ENCODE measurements around the gene SCGB3A2. TPM values are rescaled to one million over a fixed set of nuclear protein-coding genes. Genes with fewer than 3 reads are reported as not detected.

SCGB3A2 gene
- polyA plus RNA-seq, 1 experiment: not detected

GRCh38 chr5:147836439-147836838 is 42.1 kb upstream of the SCGB3A2 start:
- TF ChIP-seq CTCF (IDR thresholded peaks at IDR 0.05; ENCODE audit: insufficient read depth, low read depth, low read length): no peak
- DNase-seq (ENCODE audit: low read depth): no peak
- H3K4me3 ChIP-seq (ENCODE audit: low read depth, low read length): no peak overlapping the region
- no peaks in the 10 kb centered on the region for H3K36me3 ChIP-seq (ENCODE audit: control insufficient read depth, insufficient read depth, low read length)
- no peaks in the 10 kb centered on the region for H3K27me3 ChIP-seq (ENCODE audit: control insufficient read depth, insufficient read depth, low read length)
- ChIA-PET CTCF (interaction anchor here (1.8 kb wide), 1 partner anchor 14 kb away, joined by 6 read pairs; no protein-coding TSS in a partner anchor), POLR2A (no interaction called here)

- CTCF ChIA-PET: interaction anchor here (4.1 kb wide), 1 partner anchor 14 kb away, joined by 22 read pairs; no protein-coding TSS in a partner anchor
- no peak for DNase-seq (ENCODE audit: low read depth)
- no peak overlapping the region for H3K4me3 ChIP-seq (ENCODE audit: low read depth, low read length)
- no peaks in the 10 kb centered on the region for H3K27me3 ChIP-seq (ENCODE audit: control insufficient read depth, insufficient read depth, low read length)
- H3K36me3 ChIP-seq (ENCODE audit: control insufficient read depth, insufficient read depth, low read length): no peaks in the 10 kb centered on the region
- POLR2A ChIA-PET: no interaction called here
- no peak for TF ChIP-seq CTCF (IDR thresholded peaks at IDR 0.05; ENCODE audit: insufficient read depth, low read depth, low read length)
These were observed 35.6 kb upstream of the SCGB3A2 start for GRCh38 chr5:147842869-147843268.

- CTCF ChIA-PET: interaction anchor here (1.0 to 4.1 kb wide), 2 partner anchors 12 to 217 kb away, joined by 4 to 22 read pairs; no protein-coding TSS in a partner anchor
- H3K36me3 ChIP-seq (ENCODE audit: control insufficient read depth, insufficient read depth, low read length): no peaks in the 10 kb centered on the region
- POLR2A ChIA-PET: no interaction called here
These were observed 33.7 kb upstream of the SCGB3A2 start for GRCh38 chr5:147844846-147845245.

GRCh38 chr5:147845618-147846017 is 32.9 kb upstream of the SCGB3A2 start:
- no peak for TF ChIP-seq CTCF (IDR thresholded peaks at IDR 0.05; ENCODE audit: insufficient read depth, low read depth, low read length)
- Histone ChIP-seq H3K36me3 (ENCODE audit: control insufficient read depth, insufficient read depth, low read length) (no peaks in the 10 kb centered on the region), H3K4me3 (ENCODE audit: low read depth, low read length) (no peak overlapping the region), H3K27me3 (ENCODE audit: control insufficient read depth, insufficient read depth, low read length) (no peaks in the 10 kb centered on the region)
- POLR2A ChIA-PET: no interaction called here
- DNase-seq (ENCODE audit: low read depth): no peak
- CTCF ChIA-PET: interaction anchor here (1.0 to 4.1 kb wide), 2 partner anchors 12 to 218 kb away, joined by 4 to 22 read pairs; no protein-coding TSS in a partner anchor

More at GRCh38 chr5:147844846-147845245, 33.7 kb upstream of the SCGB3A2 start:
- no peak for TF ChIP-seq CTCF (IDR thresholded peaks at IDR 0.05; ENCODE audit: insufficient read depth, low read depth, low read length)
- no peak for DNase-seq (ENCODE audit: low read depth)
- Histone ChIP-seq H3K27me3 (ENCODE audit: control insufficient read depth, insufficient read depth, low read length) (no peaks in the 10 kb centered on the region), H3K4me3 (ENCODE audit: low read depth, low read length) (no peak overlapping the region)

GRCh38 chr5:147849226-147849625 is 29.3 kb upstream of the SCGB3A2 start:
- no peak for DNase-seq (ENCODE audit: low read depth)
- CTCF ChIA-PET: interaction anchor here (3.7 kb wide), 1 partner anchor 8 kb away, joined by 27 read pairs; no protein-coding TSS in a partner anchor

More at GRCh38 chr5:147849226-147849625, 29.3 kb upstream of the SCGB3A2 start:
- POLR2A ChIA-PET: no interaction called here
- TF ChIP-seq CTCF (IDR thresholded peaks at IDR 0.05; ENCODE audit: insufficient read depth, low read depth, low read length): no peak
- Histone ChIP-seq H3K27me3 (ENCODE audit: control insufficient read depth, insufficient read depth, low read length) (no peaks in the 10 kb centered on the region), H3K36me3 (ENCODE audit: control insufficient read depth, insufficient read depth, low read length) (no peaks in the 10 kb centered on the region), H3K4me3 (ENCODE audit: low read depth, low read length) (no peak overlapping the region)
